HG03280 (cell line): ENCODE data around the gene PDE2A.

Experiments used
- ATAC-seq: cut with Tn5 transposase; IDR thresholded peaks from one replicate; pipeline ENCODE4 v1.9.1; 2021; ENCODE audit warnings: mild to moderate bottlenecking, moderate library complexity; ENCODE audit not compliant: unreplicated experiment

PDE2A gene

DNA sequence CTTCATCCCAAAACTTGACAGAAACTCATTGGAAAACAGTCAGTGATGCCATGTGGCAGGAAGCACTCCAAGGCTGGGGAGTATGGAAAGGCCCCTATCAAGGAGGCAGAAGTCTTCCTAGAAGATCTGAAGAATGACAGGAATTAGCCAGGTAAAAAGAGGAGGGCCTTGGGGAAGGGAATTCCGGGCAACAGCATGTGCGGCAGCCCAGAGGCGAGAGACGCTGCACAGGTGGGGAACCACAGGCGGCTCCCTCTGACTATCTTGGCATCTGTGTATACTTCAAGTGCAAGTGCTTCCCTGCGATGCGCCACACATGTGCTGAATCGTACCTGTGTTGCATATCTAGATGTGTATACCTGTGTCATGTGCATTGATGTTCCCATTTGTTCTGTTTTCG is 12.7 kb downstream of the PDE2A start:
- ATAC-seq: no peak

GRCh38 chr11:72658989-72659640 is 15.1 kb downstream of the PDE2A start:
- no peak for ATAC-seq

DNA sequence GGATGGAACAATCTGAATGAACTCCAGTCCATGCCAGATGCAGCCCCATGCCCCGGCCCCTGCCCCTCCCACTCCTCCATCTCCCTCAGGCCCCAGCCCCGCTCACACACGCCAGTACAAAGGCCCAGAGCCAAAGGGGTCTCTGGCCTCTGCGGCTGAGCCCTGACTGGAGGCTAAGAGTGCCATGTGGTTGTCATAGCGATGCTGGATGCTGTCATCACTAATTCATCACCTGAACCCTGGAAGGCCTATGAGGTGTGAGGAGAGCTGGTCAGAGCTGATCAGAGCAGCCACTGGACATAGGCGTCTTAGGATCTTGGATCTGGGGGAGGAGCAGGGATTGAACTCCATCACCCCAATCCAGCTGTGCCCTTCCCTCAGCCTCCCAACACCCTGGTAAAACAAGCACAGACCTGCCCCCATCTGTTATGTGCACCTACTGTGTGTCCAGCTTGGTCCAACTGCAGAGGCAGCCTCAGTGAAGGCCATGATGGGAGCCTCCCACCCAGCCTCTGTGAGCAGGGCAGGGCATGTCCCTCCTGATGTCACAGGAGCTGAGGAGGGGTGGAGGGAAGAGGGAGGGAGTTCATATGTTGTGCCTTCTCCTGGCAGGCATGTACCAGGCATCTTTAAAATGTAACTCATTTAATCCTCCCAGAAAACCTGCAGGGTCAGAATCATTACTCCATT is 16.7 kb downstream of the PDE2A start:
- no peak for ATAC-seq

- no peak for ATAC-seq
Measured at GRCh38 chr11:72655896-72656464, 18.2 kb downstream of the PDE2A start.

DNA sequence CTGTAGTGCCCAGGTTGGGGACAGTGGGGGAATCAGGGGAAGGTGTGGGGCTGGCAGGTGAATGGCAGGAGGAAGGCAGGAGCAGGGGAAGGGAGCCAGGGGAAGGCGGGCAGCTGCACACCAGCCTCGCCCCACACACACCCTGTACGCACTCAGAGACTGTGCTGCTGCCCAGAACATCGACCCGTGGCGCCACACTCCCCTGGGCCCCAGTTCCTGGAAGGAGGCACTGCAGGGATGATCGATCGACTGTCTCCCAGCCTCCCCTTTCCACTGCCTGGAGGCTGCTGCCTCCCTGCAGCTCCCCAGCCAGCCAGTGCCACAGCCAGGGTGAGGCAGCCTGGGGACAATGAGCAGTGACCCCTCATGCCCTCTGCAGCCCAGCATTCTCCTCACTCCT is 19.2 kb downstream of the PDE2A start:
- no peak for ATAC-seq

DNA sequence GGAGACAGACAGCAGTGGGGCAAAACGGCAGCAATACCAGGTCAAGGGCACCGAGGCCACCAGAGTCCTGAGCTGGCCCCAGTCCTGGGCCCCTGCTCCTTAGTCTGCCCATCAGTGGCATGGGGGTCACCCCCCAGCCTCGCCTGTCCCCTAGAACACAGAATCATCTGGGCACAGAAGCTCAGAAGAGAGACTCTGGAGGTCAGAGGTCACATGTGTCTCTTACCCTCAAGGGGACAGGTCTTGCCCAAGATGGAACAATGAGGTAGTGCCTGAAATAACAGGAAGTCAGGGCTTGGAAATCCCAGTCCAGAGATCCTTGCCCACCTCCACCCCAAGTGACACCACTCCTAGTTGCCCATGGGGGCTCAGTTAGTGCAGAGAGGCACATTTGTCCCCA is 20.6 kb downstream of the PDE2A start:
- ATAC-seq: no peak

DNA sequence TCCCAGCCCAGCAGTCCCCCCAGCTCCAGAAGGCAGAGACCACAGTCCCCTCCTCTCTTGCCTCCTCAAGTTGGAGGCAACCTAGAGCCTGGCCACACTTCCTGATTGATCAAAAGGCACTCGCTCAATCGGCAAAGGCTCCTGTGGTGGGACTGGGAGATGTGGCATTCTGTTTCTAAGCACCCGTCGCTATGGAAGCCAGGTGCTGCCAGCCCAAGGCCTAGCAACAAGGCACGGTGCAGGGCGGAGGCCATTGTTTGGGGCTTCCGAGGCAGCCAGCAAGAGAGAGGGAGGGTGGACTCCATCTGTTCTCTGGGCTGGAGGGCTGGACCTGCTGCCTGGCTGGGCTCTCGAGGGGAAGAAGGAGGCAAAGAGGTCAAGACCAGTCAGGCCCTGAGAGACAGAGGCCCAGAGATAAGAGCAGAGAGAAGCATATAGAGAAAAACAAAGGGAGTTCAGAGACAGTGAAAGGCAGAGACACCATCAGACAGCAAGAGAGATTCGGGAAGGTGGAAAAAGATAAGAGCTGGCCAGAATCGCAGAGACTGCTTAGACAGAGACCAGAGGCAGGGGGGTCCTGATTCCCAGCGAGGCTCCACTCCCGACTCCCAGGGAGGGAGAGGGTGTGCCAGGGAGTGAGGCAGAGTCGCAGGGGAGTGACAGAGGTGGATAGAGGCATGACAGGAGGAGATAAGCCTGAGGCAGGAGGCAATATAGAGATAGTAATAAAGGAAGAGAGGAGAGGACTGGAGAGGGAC is 21.2 kb downstream of the PDE2A start:
- no peak for ATAC-seq

DNA sequence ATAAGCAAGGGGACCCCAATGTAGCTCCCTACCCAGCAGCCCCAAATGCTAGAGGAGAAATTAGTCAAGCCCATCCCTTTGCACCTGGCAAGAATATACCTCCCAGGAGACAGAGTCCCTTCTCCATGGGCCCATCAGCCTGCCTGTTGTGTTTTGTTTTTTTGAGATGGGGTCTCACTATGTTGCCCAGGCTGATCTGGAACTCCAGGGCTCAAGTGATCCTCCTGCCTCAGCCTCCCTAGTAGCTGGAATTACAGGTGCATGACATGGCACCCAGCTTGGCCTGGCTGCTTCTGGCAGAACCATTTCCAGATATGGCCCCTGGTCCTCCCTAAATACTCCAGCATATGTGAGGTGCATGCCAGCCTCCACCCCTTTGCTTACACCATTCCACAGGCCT is 22.1 kb downstream of the PDE2A start:
- no peak for ATAC-seq

- no peak for ATAC-seq
Measured at GRCh38 chr11:72649215-72649976, 24.8 kb downstream of the PDE2A start.

GRCh38 chr11:72648384-72649136 is 25.7 kb downstream of the PDE2A start:
- ATAC-seq: no peak

GRCh38 chr11:72647882-72648281 is 26.3 kb downstream of the PDE2A start:
- ATAC-seq: no peak

DNA sequence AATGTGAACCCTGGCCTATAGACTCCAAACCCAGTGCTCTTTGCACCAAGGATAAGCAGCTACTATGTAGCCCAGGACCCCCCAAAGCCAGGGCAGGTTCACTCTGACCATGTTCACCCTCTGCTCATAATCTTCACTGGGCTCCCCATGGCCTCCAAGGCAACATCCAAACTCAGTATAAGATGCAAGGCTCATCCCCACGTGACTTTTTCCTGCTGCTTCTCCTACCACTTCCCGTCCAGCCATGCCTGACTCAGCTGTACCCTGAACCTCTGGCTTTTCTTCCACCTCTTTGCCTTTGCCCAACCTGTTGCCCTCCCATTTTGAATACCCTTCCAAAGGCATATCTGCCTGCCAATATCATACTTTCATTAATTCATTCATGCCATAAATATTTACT is 27.8 kb downstream of the PDE2A start:
- no peak for ATAC-seq

DNA sequence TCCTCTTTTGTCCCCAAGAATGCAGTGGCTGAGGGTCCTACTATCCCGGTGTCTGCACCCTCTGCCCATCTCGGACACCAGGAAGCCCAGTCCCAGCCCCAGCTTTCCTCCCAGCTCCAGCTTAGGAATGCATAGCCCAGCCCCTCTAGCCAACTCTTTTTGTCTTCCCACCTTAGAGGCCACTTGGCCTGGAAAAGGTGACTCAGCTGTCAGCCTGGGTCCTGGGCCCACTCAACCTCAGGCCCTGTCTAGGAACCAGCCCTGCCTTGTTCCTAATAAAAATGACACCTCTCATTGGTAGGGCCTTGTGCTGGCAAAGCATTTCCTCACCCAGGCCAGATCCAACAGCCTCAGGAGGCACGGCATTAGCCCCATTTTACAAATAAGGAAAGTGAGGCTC is 28.2 kb downstream of the PDE2A start:
- ATAC-seq: no peak

DNA sequence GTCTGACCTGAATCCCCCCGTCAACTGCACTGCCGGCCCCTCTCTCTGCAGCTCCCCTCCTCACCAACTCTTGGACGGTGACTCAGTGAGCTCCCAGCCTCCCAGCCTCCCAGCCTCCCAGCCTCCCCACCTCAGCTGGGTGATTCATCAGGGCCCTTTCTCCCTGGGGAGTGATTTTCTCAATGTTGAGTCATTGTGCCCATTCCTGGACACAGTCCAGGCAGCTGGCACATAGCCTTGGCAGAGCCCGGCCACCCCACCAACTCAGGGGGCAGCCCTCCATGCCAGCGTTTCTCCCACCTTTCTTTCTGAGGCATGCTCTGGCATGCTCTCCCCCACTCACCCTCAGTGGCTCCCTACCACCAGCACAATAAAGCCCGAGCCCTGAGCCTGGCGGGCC is 30.7 kb downstream of the PDE2A start:
- ATAC-seq: no peak

GRCh38 chr11:72642884-72643522 is 31.2 kb downstream of the PDE2A start:
- ATAC-seq: no peak

DNA sequence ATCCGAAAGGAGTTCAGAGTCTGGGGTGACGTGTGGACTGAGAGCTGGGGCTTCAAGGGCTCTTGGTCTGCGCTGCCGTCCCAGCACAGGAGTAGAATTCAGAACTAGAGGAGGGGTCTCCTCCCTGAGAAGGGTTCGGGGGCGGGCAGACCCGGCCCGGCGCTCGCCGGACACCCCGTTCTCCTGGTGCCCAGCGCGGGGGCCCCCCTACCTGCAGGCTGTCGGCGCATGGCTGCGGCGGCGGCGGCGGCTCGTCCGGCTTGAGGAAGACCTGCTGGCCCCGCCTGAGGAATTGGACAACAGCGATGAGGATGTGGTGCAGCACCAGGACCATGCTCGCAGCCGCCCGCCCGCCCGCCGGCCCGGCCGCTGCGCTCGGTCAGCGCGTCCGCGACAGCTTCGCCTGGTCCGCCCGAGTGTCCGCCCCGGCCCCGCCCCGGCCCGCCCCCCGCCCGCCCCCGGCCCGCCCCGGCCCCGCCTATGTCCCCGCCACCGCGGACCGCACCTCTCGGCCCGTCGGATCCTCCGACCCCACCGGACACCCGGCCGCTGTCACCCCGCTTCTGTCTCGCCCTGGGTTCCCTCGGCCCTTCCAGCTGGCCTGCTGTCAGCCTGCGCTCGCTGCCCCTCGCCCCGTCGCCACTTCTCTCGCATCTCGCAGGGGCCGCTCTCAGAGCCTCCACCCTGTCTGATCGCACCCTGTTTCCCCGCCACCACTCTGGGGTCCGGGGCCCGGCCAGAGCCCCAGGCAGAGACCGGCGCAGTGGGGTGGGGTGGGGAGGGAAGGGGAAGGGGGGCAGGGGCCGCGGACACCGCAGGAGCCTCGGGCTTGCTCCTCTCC is 32.0 kb downstream of the PDE2A start:
- no peak for ATAC-seq

- no peak for ATAC-seq
Measured at GRCh38 chr11:72641522-72642042, 32.6 kb downstream of the PDE2A start.

- ATAC-seq: no peak
Measured at GRCh38 chr11:72639502-72640375, 34.5 kb downstream of the PDE2A start.
